GM13977 (cell line): ENCODE results near the gene SFTA2.
"Not testable (repeated sequence)": the region's sequence is repeated elsewhere in the genome, so short reads cannot be mapped to it uniquely, and the experiment has no call there.

Experiments
- DNase-seq: peaks from one replicate; pipeline ENCODE4 v3.0.0; 2012; ENCODE audit warnings: low spot score
- in situ Hi-C: fragments of 300-500 bp; cut with MboI; formaldehyde crosslinking; loops from one replicate; pipeline ENCODE4 v1.12.0; 2022; ENCODE audit warnings: low sequenced_read_pairs, low pct_unique_long_range_greater_than_20kb, mixed read lengths, inconsistent platforms; ENCODE audit not compliant: unreplicated experiment
- TF ChIP-seq, protein P1 (sequence below): IDR thresholded peaks from 2 replicates; pipeline ENCODE4 v1.5.1; 2012; ENCODE audit warnings: mild to moderate bottlenecking, control low read depth; ENCODE audit not compliant: insufficient read depth; ENCODE audit errors: extremely low read depth, missing control alignments

Gene SFTA2

DNA sequence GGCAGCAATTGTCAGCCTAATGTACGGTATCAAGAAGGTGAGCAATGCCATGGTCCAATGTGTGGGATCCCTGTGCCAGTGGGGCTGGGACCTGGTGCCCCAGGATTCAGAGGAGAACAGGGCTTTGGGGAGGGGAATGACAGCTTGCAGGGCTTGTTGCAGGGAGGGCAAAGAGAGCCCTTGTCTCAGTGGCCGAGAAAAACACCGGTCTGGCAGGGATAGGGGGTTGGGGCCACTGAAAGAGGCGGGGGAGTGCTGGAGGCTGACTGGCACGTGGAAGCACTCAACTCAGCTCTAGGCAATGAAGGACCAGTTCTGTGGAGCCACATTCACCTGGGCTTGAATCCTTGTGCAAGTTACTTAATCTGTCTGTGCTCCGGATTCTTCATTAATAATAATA, 5.3 kb upstream of the SFTA2 start:
- DNase-seq = no peak
- in situ Hi-C loops = no loop called here
- TF ChIP-seq, protein P1, sequence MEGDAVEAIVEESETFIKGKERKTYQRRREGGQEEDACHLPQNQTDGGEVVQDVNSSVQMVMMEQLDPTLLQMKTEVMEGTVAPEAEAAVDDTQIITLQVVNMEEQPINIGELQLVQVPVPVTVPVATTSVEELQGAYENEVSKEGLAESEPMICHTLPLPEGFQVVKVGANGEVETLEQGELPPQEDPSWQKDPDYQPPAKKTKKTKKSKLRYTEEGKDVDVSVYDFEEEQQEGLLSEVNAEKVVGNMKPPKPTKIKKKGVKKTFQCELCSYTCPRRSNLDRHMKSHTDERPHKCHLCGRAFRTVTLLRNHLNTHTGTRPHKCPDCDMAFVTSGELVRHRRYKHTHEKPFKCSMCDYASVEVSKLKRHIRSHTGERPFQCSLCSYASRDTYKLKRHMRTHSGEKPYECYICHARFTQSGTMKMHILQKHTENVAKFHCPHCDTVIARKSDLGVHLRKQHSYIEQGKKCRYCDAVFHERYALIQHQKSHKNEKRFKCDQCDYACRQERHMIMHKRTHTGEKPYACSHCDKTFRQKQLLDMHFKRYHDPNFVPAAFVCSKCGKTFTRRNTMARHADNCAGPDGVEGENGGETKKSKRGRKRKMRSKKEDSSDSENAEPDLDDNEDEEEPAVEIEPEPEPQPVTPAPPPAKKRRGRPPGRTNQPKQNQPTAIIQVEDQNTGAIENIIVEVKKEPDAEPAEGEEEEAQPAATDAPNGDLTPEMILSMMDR = no peak

DNA sequence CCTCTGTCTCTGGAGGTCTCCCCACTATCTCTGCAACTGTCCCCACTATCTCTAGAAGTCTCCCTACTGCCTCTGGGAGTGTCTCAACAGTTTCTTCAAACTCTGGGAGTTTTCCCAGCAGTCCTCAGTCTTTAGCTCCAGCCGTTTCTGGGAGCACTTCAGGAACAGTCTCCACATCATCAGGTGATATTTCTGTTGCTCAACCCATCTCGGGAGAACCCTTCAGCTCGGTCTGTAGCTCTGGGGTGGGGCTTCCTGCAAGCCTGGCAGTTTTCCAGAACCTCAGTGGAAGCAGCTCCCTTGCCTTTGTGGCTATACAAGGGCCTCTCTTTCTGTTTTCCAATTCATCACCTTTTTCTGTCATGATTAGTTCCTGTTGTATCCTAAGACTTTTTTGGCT, 3.0 kb upstream of the SFTA2 start:
- no peak for DNase-seq
- TF ChIP-seq, protein P1 = no peak
- in situ Hi-C loops = no loop called here

DNA sequence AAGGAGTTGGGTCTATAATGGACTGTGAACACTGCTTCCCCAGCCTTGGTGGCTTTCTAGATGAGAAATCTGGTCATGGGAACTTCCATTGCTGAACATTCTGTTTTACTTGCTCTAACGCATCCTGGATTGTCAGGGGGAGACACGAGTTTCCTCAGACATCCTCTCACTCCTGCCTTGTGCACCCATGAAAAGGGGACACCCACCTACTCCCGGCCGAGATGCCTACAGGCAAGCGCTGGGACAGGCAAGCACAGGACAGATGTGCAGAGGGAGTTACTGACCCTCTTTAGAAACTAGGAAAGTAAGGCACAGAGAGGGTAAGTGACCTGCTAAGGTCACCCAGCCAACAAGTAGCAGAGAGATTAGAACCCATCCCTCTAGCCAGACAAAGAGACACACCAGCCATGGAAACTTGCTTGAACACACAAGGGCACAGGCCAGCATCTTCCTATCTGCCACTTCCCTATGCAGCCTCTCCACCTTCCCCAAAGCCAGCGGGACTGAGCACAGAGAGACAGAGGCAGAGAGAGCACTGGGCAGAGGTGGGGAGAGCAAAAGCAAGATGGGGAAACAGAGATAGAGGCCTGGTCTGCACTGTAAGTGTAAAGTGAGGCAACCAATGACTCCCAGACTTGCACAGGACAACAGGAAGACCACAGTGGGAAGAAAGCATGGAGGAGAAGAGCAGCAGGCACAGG, 845 bp upstream of the SFTA2 start:
- TF ChIP-seq, protein P1 = no peak
- in situ Hi-C loops = no loop called here
- no peak for DNase-seq

DNA sequence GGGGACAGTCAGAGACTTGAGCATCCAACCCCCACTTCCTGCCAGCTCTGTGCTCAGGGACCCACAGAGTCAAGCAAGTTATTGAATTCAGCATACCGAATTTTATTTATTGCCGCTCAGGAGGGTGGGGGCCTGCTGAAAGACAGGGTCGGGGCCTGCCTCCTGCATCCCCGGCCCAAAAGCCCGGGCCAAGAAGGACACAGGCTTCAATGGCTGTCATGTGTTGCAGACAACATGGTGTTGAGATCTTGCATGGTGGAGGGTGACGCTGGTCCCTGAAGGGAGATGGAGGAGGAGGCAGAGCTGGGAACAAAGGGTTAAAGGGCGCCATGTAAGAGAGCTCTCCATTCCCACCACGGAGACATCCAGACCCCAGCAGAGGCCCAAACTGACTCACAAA, 698 bp downstream of the SFTA2 start:
- TF ChIP-seq, protein P1 = no peak
- in situ Hi-C loops = no loop called here
- no peak for DNase-seq

DNA sequence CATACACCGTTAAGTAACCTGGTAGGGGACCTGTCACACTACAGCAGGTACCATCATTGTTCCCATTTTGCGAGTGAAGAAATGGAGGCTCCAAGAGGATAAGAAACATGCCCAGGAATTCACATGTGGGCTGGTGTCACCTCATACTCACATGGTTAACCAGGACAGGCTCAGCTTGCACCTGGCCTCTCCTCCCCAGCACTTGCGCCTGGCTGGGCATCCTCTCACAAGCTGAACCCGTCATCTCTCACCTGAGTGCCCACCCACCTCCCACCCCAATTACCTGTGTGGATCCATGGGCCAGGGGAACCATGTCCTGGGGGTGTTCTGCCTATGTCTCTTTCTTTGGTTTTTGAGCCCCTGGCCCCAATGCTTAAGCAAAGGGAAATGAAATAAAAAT, 1.5 kb downstream of the SFTA2 start:
- in situ Hi-C loops = no loop called here
- no peak for DNase-seq
- TF ChIP-seq, protein P1 = no peak

DNA sequence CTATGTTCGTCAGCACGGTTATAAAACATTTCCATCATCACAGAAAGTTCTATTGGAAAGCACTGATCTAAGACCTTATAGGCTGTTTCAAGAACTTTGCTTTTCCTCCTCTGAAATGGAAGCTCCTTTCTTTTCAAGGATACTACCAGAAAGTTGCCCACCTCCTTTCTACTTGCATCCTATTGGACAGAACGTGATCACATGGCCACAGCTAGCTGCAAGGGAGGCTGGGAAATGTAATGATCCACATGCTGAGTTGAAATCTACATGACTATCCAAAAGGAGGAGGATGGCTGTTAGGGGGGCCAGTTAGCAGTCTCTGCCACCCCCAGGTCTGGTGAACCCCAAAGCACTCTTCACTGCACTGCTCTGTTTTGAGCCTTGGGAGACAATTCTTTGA, 3.3 kb downstream of the SFTA2 start:
- in situ Hi-C loops = no loop called here
- TF ChIP-seq, protein P1 = no peak
- DNase-seq = no peak

DNA sequence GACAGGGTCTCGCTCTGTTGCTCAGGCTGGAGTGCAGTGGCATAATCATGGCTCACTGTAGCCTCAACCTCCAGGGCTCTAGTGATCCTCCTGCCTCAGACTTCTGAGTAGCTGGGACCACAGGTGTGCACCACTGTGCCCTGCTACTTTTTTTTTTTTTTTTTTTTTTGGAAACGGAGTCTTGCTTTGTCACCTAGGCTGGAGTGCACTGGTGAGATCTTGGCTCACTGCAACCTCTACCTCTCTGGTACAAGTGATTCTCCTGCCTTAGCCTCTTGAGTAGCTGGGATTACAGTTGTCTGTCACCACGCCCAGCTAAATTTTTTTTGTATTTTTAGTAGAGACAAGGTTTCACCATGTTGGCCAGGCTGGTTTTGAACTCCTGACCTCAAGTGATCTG, 4.9 kb downstream of the SFTA2 start:
- DNase-seq, in situ Hi-C loops: not testable (repeated sequence)
